Endothelial cell of umbilical vein (primary cell): ENCODE data around the gene RTF2. TPM values are rescaled to one million over a fixed set of nuclear protein-coding genes. Genes with fewer than 3 reads are reported as not detected.

ENCODE experiments used
- BruUV-seq: library from RNA; stranded (reverse); fragments of 400-500 nt; replicated peaks from 2 replicates; lab custom pipeline; 2021; lab: Mats Ljungman, UMichigan
- CTCF ChIA-PET: fragments of 300-600, 350-600 bp; sonication (Branson Sonifier 250); formaldehyde crosslinking; loops from one replicate; lab custom pipeline; 2021; ENCODE audit warnings: antibody characterized with exemption, inconsistent platforms; lab: Charles Lee
- POLR2A ChIA-PET: fragments of 300-600, 350-600 bp; sonication (Branson Sonifier 250); formaldehyde crosslinking; loops from one replicate; lab custom pipeline; 2021; ENCODE audit warnings: antibody characterized with exemption, inconsistent platforms; lab: Charles Lee
- DNase-seq: peaks from one replicate; pipeline ENCODE4 v3.0.0-alpha.2; 2011; ENCODE audit warnings: low read depth, low spot score
- FAIRE-seq: peaks from 2 replicates; lab custom pipeline; 2011; peaks lifted over from hg19 to GRCh38; lab: Jason Lieb, UNC
- H2AFZ ChIP-seq: 2 replicates; pipeline ENCODE4 v1.6.0; 2012; ENCODE audit warnings: low read depth, low read length, control low read depth, inconsistent platforms
- H3K27ac ChIP-seq: 2 replicates; pipeline ENCODE4 v1.5.1; 2011; ENCODE audit warnings: low read depth, mild to moderate bottlenecking, control low read depth, low read length, moderate library complexity; ENCODE audit not compliant: insufficient read depth
- H3K27me3 ChIP-seq, 2 experiments: 2 replicates each; pipeline versions ENCODE4 v1.6.0 to v1.6.1; 2011; ENCODE audit warnings: low read length in 2 of 2, mixed read lengths in 1 of 2; ENCODE audit not compliant: control insufficient read depth in 2 of 2, insufficient read depth in 2 of 2
- H3K36me3 ChIP-seq, 2 experiments: 2 replicates in 1 of 2; 3 replicates in 1 of 2; pipeline ENCODE4 v1.5.1; 2011; ENCODE audit warnings: low read length in 2 of 2, mild to moderate bottlenecking in 1 of 2, moderate library complexity in 1 of 2; ENCODE audit not compliant: control insufficient read depth in 2 of 2, insufficient read depth in 2 of 2; ENCODE audit errors: extremely low read depth in 1 of 2
- H3K4me1 ChIP-seq: 3 replicates; pipeline ENCODE4 v1.5.1; 2011; ENCODE audit warnings: mild to moderate bottlenecking, low read length; ENCODE audit not compliant: control insufficient read depth, insufficient read depth; ENCODE audit errors: extremely low read depth
- H3K4me2 ChIP-seq: 2 replicates; pipeline ENCODE4 v1.6.1; 2011; ENCODE audit warnings: low read length, control low read depth, mixed read lengths; ENCODE audit not compliant: insufficient read depth
- H3K4me3 ChIP-seq, 3 experiments: fragments of 200-600 bp in 1 of 3; sonication (generic), shearing (Covaris generic) in 1 of 3; replicated peaks in 1 of 3; 2 replicates each; pipeline ENCODE4 v1.5.1; 2011 to 2016; ENCODE audit warnings: control low read depth in 3 of 3, low read length in 3 of 3, mild to moderate bottlenecking in 2 of 3, inconsistent platforms in 1 of 3, low read depth in 1 of 3, moderate library complexity in 1 of 3; ENCODE audit not compliant: insufficient read depth in 1 of 3
- H3K79me2 ChIP-seq: 2 replicates; pipeline ENCODE4 v1.6.0; 2012; ENCODE audit warnings: low read length, inconsistent platforms; ENCODE audit not compliant: control insufficient read depth, insufficient read depth
- H3K9ac ChIP-seq: replicated peaks from 2 replicates; pipeline ENCODE3; 2011; ENCODE audit warnings: low read length, control low read depth; ENCODE audit not compliant: insufficient read depth; ENCODE audit errors: extremely low read depth
- H3K9me1 ChIP-seq: replicated peaks from 3 replicates; pipeline ENCODE4 v1.6.0; 2011; ENCODE audit warnings: mild to moderate bottlenecking, low read length; ENCODE audit not compliant: control insufficient read depth, insufficient read depth; ENCODE audit errors: extremely low read depth
- H3K9me3 ChIP-seq: replicated peaks from 2 replicates; pipeline ENCODE4 v1.5.1; 2012; ENCODE audit warnings: low read length, inconsistent platforms; ENCODE audit not compliant: control insufficient read depth, insufficient read depth
- H4K20me1 ChIP-seq: replicated peaks from 2 replicates; pipeline ENCODE3; 2011; ENCODE audit warnings: mild to moderate bottlenecking, low read length; ENCODE audit not compliant: control insufficient read depth, insufficient read depth; ENCODE audit errors: extremely low read depth
- CTCF ChIP-seq, 2 donors: IDR thresholded peaks; 1 replicate in 1 of 2; 2 replicates in 1 of 2; pipeline ENCODE4 v1.5.1; 2011; ENCODE audit warnings: low read length in 2 of 2, mild to moderate bottlenecking in 2 of 2, moderate library complexity in 2 of 2, control low read depth in 1 of 2, inconsistent platforms in 1 of 2, low read depth in 1 of 2; ENCODE audit not compliant: insufficient read depth in 1 of 2; ENCODE audit errors: extremely low read depth in 1 of 2
- EZH2 ChIP-seq: IDR thresholded peaks from 2 replicates; pipeline ENCODE4 v1.6.1; 2012; ENCODE audit warnings: borderline replicate concordance, low read depth, mild to moderate bottlenecking, moderate library complexity, low read length, inconsistent platforms; ENCODE audit not compliant: severe bottlenecking
- FOS ChIP-seq: IDR thresholded peaks from 2 replicates; pipeline ENCODE4 v1.6.1; 2011; ENCODE audit warnings: mild to moderate bottlenecking, low read length, moderate library complexity, borderline replicate concordance; ENCODE audit not compliant: insufficient read depth
- GATA2 ChIP-seq: IDR thresholded peaks from 2 replicates; pipeline ENCODE4 v1.7.0; 2011; ENCODE audit warnings: low read depth, mild to moderate bottlenecking, moderate library complexity, mixed read lengths, low read length; ENCODE audit not compliant: insufficient read length, insufficient read depth
- JUN ChIP-seq: IDR thresholded peaks from 2 replicates; pipeline ENCODE4 v1.6.1; 2011; ENCODE audit warnings: borderline replicate concordance, low read depth; ENCODE audit not compliant: insufficient read length, insufficient read depth
- MAX ChIP-seq: IDR thresholded peaks from 2 replicates; pipeline ENCODE4 v1.6.1; 2011; ENCODE audit not compliant: insufficient read depth, insufficient read length
- MYC ChIP-seq: IDR thresholded peaks from one replicate; pipeline ENCODE4 v1.6.1; 2011; ENCODE audit warnings: mild to moderate bottlenecking, low read depth, low read length
- POLR2A ChIP-seq: IDR thresholded peaks from 2 replicates; pipeline ENCODE4 v1.6.1; 2012; ENCODE audit warnings: low read depth, mild to moderate bottlenecking, control low read depth, low read length
- POLR2AphosphoS5 ChIP-seq: IDR thresholded peaks from 2 replicates; pipeline ENCODE4 v1.6.1; 2012; ENCODE audit warnings: low read depth, mild to moderate bottlenecking, control low read depth, low read length, moderate library complexity; ENCODE audit not compliant: insufficient read depth
- dilution Hi-C: fragments of 300-500 bp; cut with MboI; formaldehyde crosslinking; loops from one replicate; pipeline ENCODE4 v1.15.0; 2019; ENCODE audit warnings: low sequenced_read_pairs; ENCODE audit not compliant: extremely low pct_ligation_motif_present
- intact Hi-C: fragments of 100-400 bp; cut with micrococcal nuclease; formaldehyde crosslinking; loops from one replicate; pipeline ENCODE4 v1.10.0; 2022
- polyA plus RNA-seq, 4 experiments: library from polyadenylated mRNA; depleted of rRNA in 3 of 4; stranded (reverse) in 3 of 4; unstranded in 1 of 4; fragments of >200 nt; gene quantifications; 2 replicates each; pipeline versions ENCODE4 v1.2.1 to v1.2.3, GENCODE V29; 2011 to 2012; ENCODE audit warnings: missing spikeins in 1 of 4
- total RNA-seq: library from RNA; stranded (reverse); gene quantifications from 2 replicates; pipeline ENCODE4 v1.2.3, GENCODE V29; 2021

The RTF2 gene
- total and polyA plus RNA-seq, 2 donors (not counting 3 experiments of a cell fraction or from before 2014, with no cell fraction given), result 68.8 to 84.7 TPM

- Histone ChIP-seq H3K36me3 (no peaks in the 10 kb centered on the region), H3K4me2 (no peak overlapping the region), H3K27ac (no peak overlapping the region), H3K9me3 (no peaks in the 10 kb centered on the region), H3K79me2 (no peaks in the 10 kb centered on the region), H3K9me1 (no peaks in the 10 kb centered on the region), H3K4me3 (no peak overlapping the region), H2AFZ (no peak overlapping the region), H3K9ac (no peak overlapping the region), H3K27me3 (peaks cover 55 to 60% of the 10 kb centered on the region in 2 experiments), H3K4me1 (peaks cover 2% of the 10 kb centered on the region), H4K20me1 (no peaks in the 10 kb centered on the region)
- TF ChIP-seq POLR2A, result no peak
- TF ChIP-seq MAX, result no peak
- no peak for TF ChIP-seq MYC
- TF ChIP-seq CTCF (IDR thresholded peaks at IDR 0.05; ENCODE audit: extremely low read depth in 1 of 2, insufficient read depth in 1 of 2, low read depth in 1 of 2, low read length in 2 of 2), result no peak
- FAIRE-seq (no peak), DNase-seq (no peak)
- intact Hi-C loops (no loop called here), dilution Hi-C loops (no loop called here)
- no TSS peak for BruUV-seq
- ChIA-PET CTCF (no interaction called here), POLR2A (interaction anchor here (0.7 kb wide), 1 partner anchor 24 kb away, joined by 5 read pairs; no protein-coding TSS in a partner anchor)
These were observed 37.0 kb upstream of the RTF2 start for GRCh38 chr20:56431471-56431870.

GRCh38 chr20:56433221-56433879 is 35.1 kb upstream of the RTF2 start:
- Histone ChIP-seq H4K20me1 (no peaks in the 10 kb centered on the region), H3K9me3 (no peaks in the 10 kb centered on the region), H3K4me1 (peaks cover 2% of the 10 kb centered on the region), H3K9me1 (no peaks in the 10 kb centered on the region), H3K9ac (no peak overlapping the region), H3K27me3 (peaks cover 41 to 43% of the 10 kb centered on the region in 2 experiments), H3K36me3 (no peaks in the 10 kb centered on the region), H2AFZ (no peak overlapping the region), H3K27ac (no peak overlapping the region), H3K4me2 (no peak overlapping the region), H3K4me3 (no peak overlapping the region), H3K79me2 (no peaks in the 10 kb centered on the region)
- no peak for DNase-seq
- intact Hi-C loops (no loop called here), dilution Hi-C loops (no loop called here)
- POLR2A ChIA-PET, result no interaction called here
- CTCF ChIA-PET, result no interaction called here
- no TSS peak for BruUV-seq
- TF ChIP-seq EZH2 (no peak), MAX (no peak), CTCF (IDR thresholded peaks at IDR 0.05; ENCODE audit: extremely low read depth in 1 of 2, insufficient read depth in 1 of 2, low read depth in 1 of 2, low read length in 2 of 2) (no peak), JUN (no peak), FOS (no peak), POLR2A (no peak), MYC (no peak), POLR2AphosphoS5 (no peak), GATA2 (no peak)
- FAIRE-seq, result no peak
